Measurements from ENCODE around the gene HIGD2A. TPM values are rescaled to one million over a fixed set of nuclear protein-coding genes. Genes with fewer than 3 reads are reported as not detected.

HIGD2A gene
- total and polyA plus RNA-seq, 2 of the 13 experiments (the other 11 are each of a cell fraction or from before 2014, with no cell fraction given), result 89.2 to 146 TPM

GRCh38 chr5:176361437-176362232, 26.9 kb upstream of the HIGD2A start, which contains the start of gene KIAA1191 (continued):
- no peak for TF ChIP-seq NCOR1 (IDR thresholded peaks at IDR 0.05; ENCODE audit: borderline replicate concordance, low read length)
- peak; percentile 90 for TF ChIP-seq ARNT2 (CRISPR knock-in tag; IDR thresholded peaks at IDR 0.05; ENCODE audit: low read depth)
- TF ChIP-seq SALL1 (CRISPR knock-in tag; IDR thresholded peaks at IDR 0.05), result peak; percentile 86; the same call in 1 of the 2 replicates
- TF ChIP-seq KLF12 (CRISPR knock-in tag; IDR thresholded peaks at IDR 0.05; ENCODE audit: borderline replicate concordance), result peak; percentile 66; the same call in 1 of the 2 replicates
- TF ChIP-seq ZBTB42 (CRISPR knock-in tag; IDR thresholded peaks at IDR 0.05), result peak; percentile 69; the same call in 1 of the 2 replicates
- TF ChIP-seq CERS6 (CRISPR knock-in tag; IDR thresholded peaks at IDR 0.05), result no peak
- no peak for TF ChIP-seq ZFAT (CRISPR knock-in tag; conservative IDR thresholded peaks at IDR 0.05)
- TF ChIP-seq ZFP1 (CRISPR knock-in tag; IDR thresholded peaks at IDR 0.05), result 0 out of 2 replicates have a peak, but pooled peaks have one; percentile 23
- TF ChIP-seq HMGA1 (CRISPR knock-in tag; conservative IDR thresholded peaks at IDR 0.05), result no peak
- TF ChIP-seq IKZF1 (IDR thresholded peaks at IDR 0.05), result no peak
- TF ChIP-seq LBX2 (CRISPR knock-in tag; IDR thresholded peaks at IDR 0.05; ENCODE audit: borderline replicate concordance), result peak; percentile 83
- no peak for TF ChIP-seq CCAR2 (optimal IDR thresholded peaks at IDR 0.05; ENCODE audit: low read depth, low read length)
- no peak for TF ChIP-seq ARID2 (CRISPR knock-in tag; IDR thresholded peaks at IDR 0.05; ENCODE audit: borderline replicate concordance)
- TF ChIP-seq KDM2A (CRISPR knock-in tag; IDR thresholded peaks at IDR 0.05; ENCODE audit: borderline replicate concordance, low read depth), result peak; percentile 92
- peak in 1 of 2 experiments; percentile 94; a peak in 1 of 4 replicates for TF ChIP-seq KLF16 (CRISPR knock-in tag; IDR thresholded peaks at IDR 0.05)
- no peak for TF ChIP-seq CREB1 (IDR thresholded peaks at IDR 0.05)
- TF ChIP-seq CREB1 (CRISPR knock-in tag; IDR thresholded peaks at IDR 0.05), result no peak
- no peak for TF ChIP-seq ZKSCAN1 (IDR thresholded peaks at IDR 0.05; ENCODE audit: low read length)
- no peak for TF ChIP-seq SRSF9 (IDR thresholded peaks at IDR 0.05; ENCODE audit: borderline replicate concordance, insufficient read depth, low read depth, low read length, poor library complexity, severe bottlenecking)
- TF ChIP-seq ZNF619 (CRISPR knock-in tag; IDR thresholded peaks at IDR 0.05), result no peak
- no peak for TF ChIP-seq SP5 (CRISPR knock-in tag; IDR thresholded peaks at IDR 0.05; ENCODE audit: borderline replicate concordance, low read depth)
- TF ChIP-seq MXI1 (IDR thresholded peaks at IDR 0.05; ENCODE audit: borderline replicate concordance, low read depth, low read length), result peak; percentile 94
- TF ChIP-seq ZNF20 (CRISPR knock-in tag; IDR thresholded peaks at IDR 0.05), result 0 out of 2 replicates have a peak, but pooled peaks have one; percentile 39
- TF ChIP-seq FOSL2 (CRISPR knock-in tag; IDR thresholded peaks at IDR 0.05), result peak; percentile 61
- peak; percentile 18; the same call in 1 of the 2 replicates for TF ChIP-seq ZNF138 (CRISPR knock-in tag; IDR thresholded peaks at IDR 0.05; ENCODE audit: low read depth)
- TF ChIP-seq KAT2B (IDR thresholded peaks at IDR 0.05; ENCODE audit: borderline replicate concordance, low read depth, low read length), result no peak
- peak; percentile 98 for TF ChIP-seq POLR2G (IDR thresholded peaks at IDR 0.05; ENCODE audit: low read depth, low read length)
- 0 out of 2 replicates have a peak, but pooled peaks have one; percentile 58 for TF ChIP-seq STAT5B (CRISPR knock-in tag; IDR thresholded peaks at IDR 0.05)

All from HepG2 (cell line).